C4-2B (cell line): ENCODE data around the gene TRIM47.

ENCODE experiments used
- H3K27ac ChIP-seq: fragments of 450-650 bp; 2 replicates; pipeline ENCODE4 v1.5.1; 2017
- CTCF ChIP-seq: fragments of 450-650 bp; conservative IDR thresholded peaks from 2 replicates; pipeline ENCODE4 v1.5.1; 2017; ENCODE audit warnings: mild to moderate bottlenecking
- ZFX ChIP-seq: fragments of 450-650 bp; IDR thresholded peaks from 2 replicates; pipeline ENCODE4 v1.6.1; 2017

TRIM47 gene

GRCh38 chr17:75844530-75845057 is 33.8 kb downstream of the TRIM47 start:
- TF ChIP-seq ZFX (no peak), CTCF (no peak)

GRCh38 chr17:75843577-75844529 is 34.5 kb downstream of the TRIM47 start, which contains the start of gene UNC13D:
TSS of gene UNC13D (minus strand) at chr17:75844404. CDS start at chr17:75844337, 67 bp downstream.
- H3K27ac ChIP-seq = peak within 1 kb of the TSS; percentile 37
- TF ChIP-seq ZFX (no peak), CTCF (no peak)

More at GRCh38 chr17:75844530-75845057, 33.8 kb downstream of the TRIM47 start:
- peak overlapping the region; percentile 37 for H3K27ac ChIP-seq

GRCh38 chr17:75842963-75843576 is 35.3 kb downstream of the TRIM47 start:
- TF ChIP-seq CTCF (no peak), ZFX (no peak)
- H3K27ac ChIP-seq = no peak overlapping the region

- TF ChIP-seq ZFX (no peak), CTCF (no peak)
- no peak overlapping the region for H3K27ac ChIP-seq
Observed at GRCh38 chr17:75842411-75842810, 36.0 kb downstream of the TRIM47 start.

- TF ChIP-seq CTCF (no peak), ZFX (no peak)
Observed at GRCh38 chr17:75840799-75841164, 37.6 kb downstream of the TRIM47 start.

GRCh38 chr17:75839942-75840798 is 38.2 kb downstream of the TRIM47 start:
- no peak overlapping the region for H3K27ac ChIP-seq
- no peak for TF ChIP-seq ZFX
- TF ChIP-seq CTCF = no peak

More at GRCh38 chr17:75840799-75841164, 37.6 kb downstream of the TRIM47 start:
- no peak overlapping the region for H3K27ac ChIP-seq
